ENCODE data around the gene PODXL2. TPM values are rescaled to one million over a fixed set of nuclear protein-coding genes. Genes with fewer than 3 reads are reported as not detected.

PODXL2 gene
- polyA plus RNA-seq, 1 donor (not counting 4 experiments of a cell fraction or from before 2014, with no cell fraction given) = 1.6 TPM

GRCh38 chr3:127600749-127601456, 28.1 kb upstream of the PODXL2 start:
- Histone ChIP-seq H3K36me3 (ENCODE audit: control insufficient read depth in 2 of 2, extremely low read depth in 1 of 2, insufficient read depth in 2 of 2, low read length in 2 of 2) (peaks cover 2 to 14% of the 10 kb centered on the region in 2 experiments), H3K4me1 (ENCODE audit: control insufficient read depth, extremely low read depth, insufficient read depth, low read length) (peaks cover 13% of the 10 kb centered on the region), H3K9me3 (ENCODE audit: control insufficient read depth, low read depth, low read length) (no peaks in the 10 kb centered on the region), H3K9ac (ENCODE audit: control insufficient read depth, extremely low read depth, insufficient read depth, low read length) (no peak overlapping the region), H3K4me2 (ENCODE audit: control insufficient read depth, extremely low read depth, insufficient read depth, low read depth, low read length) (no peak overlapping the region), H3K27me3 (ENCODE audit: control insufficient read depth, extremely low read depth, insufficient read depth, low read length) (no peaks in the 10 kb centered on the region), H4K20me1 (ENCODE audit: control insufficient read depth, extremely low read depth, insufficient read depth, low read length) (no peaks in the 10 kb centered on the region), H3K27ac (ENCODE audit: control insufficient read depth, insufficient read depth, low read length) (no peak overlapping the region), H2AFZ (ENCODE audit: control insufficient read depth, low read length) (no peak overlapping the region), H3K79me2 (ENCODE audit: control insufficient read depth, insufficient read depth, low read length) (peaks cover 12% of the 10 kb centered on the region), H3K9me1 (ENCODE audit: control insufficient read depth, extremely low read depth, insufficient read depth, low read length) (no peaks in the 10 kb centered on the region), H3K4me3 (ENCODE audit: control insufficient read depth in 2 of 3, extremely low read depth in 1 of 3, insufficient read depth in 2 of 3, low read depth in 1 of 3, low read length in 3 of 3) (no peak overlapping the region)
- TF ChIP-seq EZH2 (IDR thresholded peaks at IDR 0.05; ENCODE audit: low read length) (no peak), CTCF (optimal IDR thresholded peaks at IDR 0.05 in 1 of 3, IDR thresholded peaks at IDR 0.05 in 1 of 3, conservative IDR thresholded peaks at IDR 0.05 in 1 of 3; ENCODE audit: extremely low read depth in 1 of 3, insufficient read depth in 2 of 3, low read length in 3 of 3) (no peak)
- no peak for DNase-seq (ENCODE audit: low read depth, low spot score)
- dilution Hi-C loops (cut with MboI; ENCODE audit: extremely low pct_ligation_motif_present, low sequenced_read_pairs) = no loop called here
- FAIRE-seq = no peak

- dilution Hi-C loops (cut with MboI; ENCODE audit: extremely low pct_ligation_motif_present, low sequenced_read_pairs) = no loop called here
- Histone ChIP-seq H3K4me1 (ENCODE audit: control insufficient read depth, extremely low read depth, insufficient read depth, low read length) (peaks cover 6% of the 10 kb centered on the region), H3K4me2 (ENCODE audit: control insufficient read depth, extremely low read depth, insufficient read depth, low read depth, low read length) (no peak overlapping the region), H3K36me3 (ENCODE audit: control insufficient read depth in 2 of 2, extremely low read depth in 1 of 2, insufficient read depth in 2 of 2, low read length in 2 of 2) (peaks cover 7 to 35% of the 10 kb centered on the region in 2 experiments), H3K27me3 (ENCODE audit: control insufficient read depth, extremely low read depth, insufficient read depth, low read length) (no peaks in the 10 kb centered on the region), H3K9me3 (ENCODE audit: control insufficient read depth, low read depth, low read length) (no peaks in the 10 kb centered on the region), H3K9ac (ENCODE audit: control insufficient read depth, extremely low read depth, insufficient read depth, low read length) (no peak overlapping the region), H4K20me1 (ENCODE audit: control insufficient read depth, extremely low read depth, insufficient read depth, low read length) (no peaks in the 10 kb centered on the region), H3K4me3 (ENCODE audit: control insufficient read depth in 2 of 3, extremely low read depth in 1 of 3, insufficient read depth in 2 of 3, low read depth in 1 of 3, low read length in 3 of 3) (no peak overlapping the region), H3K9me1 (ENCODE audit: control insufficient read depth, extremely low read depth, insufficient read depth, low read length) (no peaks in the 10 kb centered on the region), H3K27ac (ENCODE audit: control insufficient read depth, insufficient read depth, low read length) (no peak overlapping the region), H3K79me2 (ENCODE audit: control insufficient read depth, insufficient read depth, low read length) (peaks cover 12% of the 10 kb centered on the region), H2AFZ (ENCODE audit: control insufficient read depth, low read length) (no peak overlapping the region)
- DNase-seq (ENCODE audit: low read depth, low spot score) (no peak), FAIRE-seq (no peak)
- no peak for TF ChIP-seq CTCF (optimal IDR thresholded peaks at IDR 0.05 in 1 of 3, IDR thresholded peaks at IDR 0.05 in 1 of 3, conservative IDR thresholded peaks at IDR 0.05 in 1 of 3; ENCODE audit: extremely low read depth in 1 of 3, insufficient read depth in 2 of 3, low read length in 3 of 3)
- no peak for TF ChIP-seq EZH2 (IDR thresholded peaks at IDR 0.05; ENCODE audit: low read length)
Observed at GRCh38 chr3:127604035-127604434, 24.9 kb upstream of the PODXL2 start.

Data from keratinocyte (primary cell).